COR-L47 (cell line): Measurements from ENCODE around the gene GMEB2.
A peak's percentile ranks its signal among the peaks of the same experiment; 100 is the strongest.
"Not testable (repeated sequence)": the region's sequence is repeated elsewhere in the genome, so short reads cannot be mapped to it uniquely, and the experiment has no call there.

ENCODE experiments used
- DNase-seq: peaks from one replicate; lab custom pipeline; 2025; lab: John Stamatoyannopoulos, UW

The GMEB2 gene

GRCh38 chr20:63636752-63637628, 10.1 kb upstream of the GMEB2 start:
- no peak for DNase-seq

- DNase-seq: no peak
These were observed 8.7 kb upstream of the GMEB2 start for GRCh38 chr20:63635431-63636141.

- DNase-seq: no peak
These were observed 6.8 kb upstream of the GMEB2 start for GRCh38 chr20:63633732-63634131.

- DNase-seq: not testable (repeated sequence)
These were observed 4.5 kb upstream of the GMEB2 start for GRCh38 chr20:63631426-63631825.

GRCh38 chr20:63630956-63631355, 4.1 kb upstream of the GMEB2 start:
- not testable (repeated sequence) for DNase-seq

GRCh38 chr20:63628246-63628975, 1.5 kb upstream of the GMEB2 start:
- peak; percentile 82 for DNase-seq

GRCh38 chr20:63627751-63628245, 897 bp upstream of the GMEB2 start:
- DNase-seq: no peak

GRCh38 chr20:63627129-63627750, 339 bp upstream of the GMEB2 start:
- DNase-seq: peak; percentile 94

- no peak for DNase-seq
These were observed 1.0 kb downstream of the GMEB2 start for GRCh38 chr20:63625771-63626423.

GRCh38 chr20:63624486-63624885, 2.4 kb downstream of the GMEB2 start:
- DNase-seq: no peak

- no peak for DNase-seq
These were observed 4.2 kb downstream of the GMEB2 start for GRCh38 chr20:63622732-63623131.

- DNase-seq: no peak
These were observed 4.8 kb downstream of the GMEB2 start for GRCh38 chr20:63622096-63622495.

- no peak for DNase-seq
These were observed 5.9 kb downstream of the GMEB2 start for GRCh38 chr20:63620991-63621390.

GRCh38 chr20:63619505-63619904, 7.4 kb downstream of the GMEB2 start:
- no peak for DNase-seq

GRCh38 chr20:63619086-63619485, 7.8 kb downstream of the GMEB2 start:
- DNase-seq: no peak

- DNase-seq: no peak
These were observed 8.5 kb downstream of the GMEB2 start for GRCh38 chr20:63618291-63618980.

GRCh38 chr20:63617876-63618265, 9.0 kb downstream of the GMEB2 start:
- DNase-seq: no peak

- DNase-seq: no peak
These were observed 9.6 kb downstream of the GMEB2 start for GRCh38 chr20:63617092-63617875.

GRCh38 chr20:63613863-63614594, 12.9 kb downstream of the GMEB2 start:
- DNase-seq: not testable (repeated sequence)
